ENCODE measurements around the gene GABRG3.

The GABRG3 gene

DNA sequence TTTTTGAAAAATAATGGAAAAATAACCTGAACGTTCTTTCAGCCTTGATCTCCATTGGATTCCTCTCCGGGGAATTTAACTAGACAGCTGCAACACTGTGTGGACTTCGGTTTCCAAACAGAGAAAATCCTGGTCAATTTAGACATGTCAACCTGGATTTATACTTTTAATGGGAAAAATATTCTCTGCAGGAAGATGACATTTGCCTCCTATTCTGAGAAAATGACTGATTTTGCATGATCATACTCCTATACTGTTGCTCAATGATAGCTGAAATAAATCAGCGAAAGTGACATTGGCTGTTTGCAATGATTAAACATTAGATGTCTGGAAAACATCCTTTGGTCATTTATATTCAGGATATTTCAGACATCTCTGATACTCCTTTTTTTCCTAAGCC lies 94.8 kb downstream of the GABRG3 start:
- DNase-seq, result no peak

DNA sequence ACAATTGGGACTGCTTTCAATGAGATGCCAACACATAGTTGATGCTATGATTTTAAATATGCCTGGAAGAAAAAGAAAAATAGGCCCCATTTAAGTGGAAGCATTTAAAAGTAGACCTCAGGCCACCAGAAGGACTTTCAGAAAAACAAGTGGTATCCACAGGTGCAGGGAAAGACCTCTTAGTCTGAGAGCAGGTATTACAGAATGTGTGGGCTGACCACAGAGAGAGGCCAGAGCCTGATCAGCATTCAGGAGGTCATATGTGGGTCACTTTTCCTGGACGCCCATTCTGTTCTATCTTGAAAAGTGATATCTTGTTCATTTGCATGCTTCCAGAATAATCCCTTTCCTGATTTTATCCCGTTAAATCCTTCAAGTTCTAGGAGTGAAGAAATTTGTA lies 95.5 kb downstream of the GABRG3 start:
- no peak for DNase-seq

DNA sequence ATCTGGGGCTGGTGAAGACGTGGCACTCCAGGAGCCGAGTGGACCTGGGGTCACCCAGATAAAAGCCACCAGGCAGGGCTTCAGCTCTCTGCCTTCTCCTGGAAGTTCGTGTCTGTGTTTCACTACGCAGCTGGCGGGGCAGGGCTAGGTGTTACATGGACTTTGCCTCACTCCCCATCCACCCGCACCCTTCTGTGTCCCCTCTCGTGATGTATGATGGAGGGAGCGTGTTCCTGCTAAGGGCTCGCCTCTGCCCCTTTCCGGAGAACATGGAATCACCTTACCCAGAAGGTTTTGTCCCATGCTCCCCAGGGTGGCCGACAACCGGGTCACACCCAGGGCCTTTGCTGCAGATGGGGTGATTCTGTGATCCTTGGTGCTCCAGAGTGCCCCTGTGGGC lies 96.2 kb downstream of the GABRG3 start:
- DNase-seq, result no peak

DNA sequence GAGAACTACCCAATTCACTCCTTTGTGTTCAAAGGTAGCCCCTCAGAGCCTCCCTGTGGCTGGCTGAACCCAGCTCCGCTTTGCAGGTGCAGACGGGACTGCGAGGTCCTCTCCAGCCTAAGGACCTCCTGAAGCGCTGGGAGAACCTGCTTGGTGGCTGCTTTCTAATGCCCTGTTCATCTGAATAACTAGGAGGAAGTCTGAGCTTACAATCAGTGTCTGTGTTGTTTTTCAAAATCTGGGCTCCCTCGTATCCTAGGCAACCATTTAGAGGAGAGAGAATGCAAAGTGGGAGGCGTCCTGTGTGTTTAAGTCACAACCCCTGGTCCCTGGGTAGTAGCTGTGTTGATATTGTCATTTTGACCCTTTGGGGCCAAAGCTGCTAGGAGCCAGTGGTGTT lies 99.9 kb downstream of the GABRG3 start:
- DNase-seq, result peak; percentile 62

DNA sequence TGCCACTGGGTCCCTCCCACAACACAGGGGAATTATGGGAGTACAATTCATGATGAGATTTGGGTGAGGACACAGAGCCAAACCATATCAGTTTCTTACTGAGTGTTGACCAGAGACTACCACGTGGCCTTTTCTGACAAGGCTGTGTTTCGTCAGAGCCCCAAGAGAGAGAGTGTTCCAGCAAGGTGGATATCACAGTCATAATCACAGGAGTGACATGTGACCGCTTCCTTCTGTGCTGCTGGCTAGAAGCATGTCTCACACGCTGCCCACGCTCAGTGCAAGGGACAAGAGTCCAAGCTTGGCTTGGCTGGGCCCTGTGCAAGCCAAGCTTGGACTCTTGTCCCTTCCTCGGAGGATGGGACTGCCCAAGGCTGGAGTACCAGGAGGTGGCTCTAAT lies 103.2 kb downstream of the GABRG3 start:
- DNase-seq, result no peak

DNA sequence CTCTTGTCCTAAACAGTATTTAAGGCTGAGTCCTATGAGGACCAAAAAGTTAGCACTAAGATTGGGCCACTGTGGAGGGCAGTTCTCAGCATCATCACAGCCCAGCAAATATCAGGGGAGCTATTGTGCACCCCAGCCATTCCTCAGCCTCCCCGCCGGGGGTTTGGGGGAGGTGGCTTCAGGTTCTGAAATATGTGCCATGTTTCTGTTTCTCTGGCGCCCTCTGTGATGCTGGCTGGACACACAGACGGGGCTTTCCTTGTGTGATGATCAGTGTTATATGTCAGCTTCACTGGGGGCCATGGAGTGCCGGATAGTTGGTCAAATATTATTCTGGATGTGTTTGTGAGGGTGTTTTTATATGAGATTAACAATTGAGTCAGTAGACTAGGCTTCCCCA lies 106.8 kb downstream of the GABRG3 start:
- no peak for DNase-seq

DNA sequence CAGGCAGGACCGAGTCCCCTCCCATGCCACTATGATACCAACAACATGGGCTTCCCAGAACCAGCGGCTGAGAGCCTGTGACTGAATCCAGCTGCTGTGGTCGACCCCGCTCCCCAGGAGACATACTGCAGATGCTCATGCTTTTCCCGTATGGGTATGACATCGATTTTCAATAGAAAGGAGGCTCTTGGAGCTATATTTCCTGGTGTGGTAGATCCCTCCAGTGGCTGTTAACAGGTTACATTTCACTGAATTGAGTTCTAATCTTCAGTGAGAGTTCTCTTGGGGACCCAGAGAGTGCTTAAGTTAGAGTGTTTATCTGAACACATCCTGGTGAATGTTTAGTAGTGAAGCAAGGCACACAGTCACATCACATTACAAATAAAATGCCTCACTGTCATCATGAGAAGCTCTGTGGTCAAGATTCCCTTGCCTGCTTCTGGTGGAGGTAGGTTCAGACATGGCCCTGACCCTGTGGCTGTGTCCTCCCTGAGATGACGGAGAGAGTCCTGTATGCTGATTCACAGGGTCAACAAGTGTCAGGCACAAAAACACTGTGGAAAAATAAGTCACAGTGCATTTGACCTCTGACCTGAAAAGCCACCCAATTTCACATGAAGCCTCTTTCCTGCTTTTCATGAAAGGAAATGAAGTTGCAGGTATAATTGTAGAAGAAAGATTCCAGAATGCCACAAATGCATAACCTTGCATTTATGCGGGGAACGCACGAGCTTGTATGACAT lies 110.9 kb downstream of the GABRG3 start:
- DNase-seq, result no peak

DNA sequence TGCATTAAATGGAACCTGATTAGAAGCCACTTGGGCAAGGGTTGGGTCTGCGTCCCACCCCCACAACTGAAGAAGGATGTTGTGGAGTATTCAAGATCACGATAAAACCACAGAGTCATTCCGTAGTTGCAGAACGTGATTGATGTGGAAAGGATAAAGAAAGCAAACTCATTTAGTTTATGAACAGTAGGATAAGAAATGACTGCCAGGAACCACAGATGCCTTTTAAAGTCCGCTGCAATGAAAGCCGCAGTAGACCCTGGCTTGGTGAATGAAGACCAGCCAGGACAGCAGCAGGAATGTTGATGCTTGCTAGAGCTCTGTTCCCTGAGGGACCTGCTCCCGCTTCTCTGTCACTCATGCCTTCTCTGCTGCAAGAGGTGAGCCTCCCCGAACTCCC lies 111.5 kb downstream of the GABRG3 start:
- DNase-seq, result no peak

DNA sequence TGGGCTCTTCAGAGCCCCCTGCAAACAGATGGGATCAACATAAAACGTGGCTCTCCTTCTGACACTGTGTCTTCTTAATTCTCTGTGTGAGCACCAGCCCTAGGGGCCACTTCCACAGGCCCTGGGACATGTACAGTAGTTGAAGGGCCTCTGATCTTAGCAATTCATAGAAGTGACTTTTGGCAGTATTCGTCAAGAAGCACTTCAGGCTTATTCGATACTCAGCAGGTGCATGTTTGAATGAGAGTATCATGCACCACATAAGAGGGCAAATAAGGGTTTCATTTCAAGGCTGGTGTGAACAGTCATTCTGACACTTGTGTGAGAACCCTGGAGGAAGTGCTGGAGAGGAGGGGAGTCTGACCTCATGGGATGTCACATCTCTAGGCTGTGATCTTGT lies 113.9 kb downstream of the GABRG3 start:
- DNase-seq, result peak; percentile 94

DNA sequence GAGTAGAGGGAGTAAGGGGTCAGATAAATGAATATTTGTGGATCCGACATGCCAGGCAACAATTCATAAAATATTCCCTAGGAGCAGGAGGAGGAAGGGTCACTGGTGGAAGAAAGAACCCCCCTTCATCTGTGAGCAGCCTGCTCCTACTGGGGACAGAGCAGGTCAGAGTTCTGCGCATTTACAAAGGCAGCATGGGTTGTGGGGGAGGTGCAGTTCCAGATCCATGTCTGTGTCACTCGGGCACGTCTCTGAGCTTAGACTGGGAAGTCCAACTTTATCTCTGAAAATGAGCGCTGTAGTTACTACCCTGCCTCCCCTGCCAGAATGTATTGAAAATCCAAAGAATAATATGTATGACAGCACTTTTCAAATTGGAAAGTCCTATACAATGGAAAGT lies 115.2 kb downstream of the GABRG3 start:
- DNase-seq, result no peak

DNA sequence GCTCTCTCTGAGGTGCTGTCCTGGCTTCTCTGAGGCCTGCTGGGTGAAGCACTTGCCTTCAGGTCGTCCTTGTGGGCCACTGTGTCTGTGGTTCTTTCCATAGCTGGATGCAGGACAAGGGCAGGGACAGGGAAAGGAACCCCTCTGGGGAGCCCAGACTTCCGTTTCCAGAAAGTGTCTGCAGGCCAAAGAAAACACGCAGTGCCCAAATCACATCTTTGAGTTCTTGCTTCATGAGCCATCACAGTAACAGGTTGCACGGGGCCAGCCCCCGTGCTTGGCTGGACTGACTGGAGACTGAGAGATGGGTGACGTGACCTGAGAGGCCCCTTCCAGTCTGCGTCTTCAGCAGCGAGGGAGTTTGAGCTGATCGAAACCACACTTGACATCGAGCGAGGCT lies 115.8 kb downstream of the GABRG3 start:
- DNase-seq, result no peak

DNA sequence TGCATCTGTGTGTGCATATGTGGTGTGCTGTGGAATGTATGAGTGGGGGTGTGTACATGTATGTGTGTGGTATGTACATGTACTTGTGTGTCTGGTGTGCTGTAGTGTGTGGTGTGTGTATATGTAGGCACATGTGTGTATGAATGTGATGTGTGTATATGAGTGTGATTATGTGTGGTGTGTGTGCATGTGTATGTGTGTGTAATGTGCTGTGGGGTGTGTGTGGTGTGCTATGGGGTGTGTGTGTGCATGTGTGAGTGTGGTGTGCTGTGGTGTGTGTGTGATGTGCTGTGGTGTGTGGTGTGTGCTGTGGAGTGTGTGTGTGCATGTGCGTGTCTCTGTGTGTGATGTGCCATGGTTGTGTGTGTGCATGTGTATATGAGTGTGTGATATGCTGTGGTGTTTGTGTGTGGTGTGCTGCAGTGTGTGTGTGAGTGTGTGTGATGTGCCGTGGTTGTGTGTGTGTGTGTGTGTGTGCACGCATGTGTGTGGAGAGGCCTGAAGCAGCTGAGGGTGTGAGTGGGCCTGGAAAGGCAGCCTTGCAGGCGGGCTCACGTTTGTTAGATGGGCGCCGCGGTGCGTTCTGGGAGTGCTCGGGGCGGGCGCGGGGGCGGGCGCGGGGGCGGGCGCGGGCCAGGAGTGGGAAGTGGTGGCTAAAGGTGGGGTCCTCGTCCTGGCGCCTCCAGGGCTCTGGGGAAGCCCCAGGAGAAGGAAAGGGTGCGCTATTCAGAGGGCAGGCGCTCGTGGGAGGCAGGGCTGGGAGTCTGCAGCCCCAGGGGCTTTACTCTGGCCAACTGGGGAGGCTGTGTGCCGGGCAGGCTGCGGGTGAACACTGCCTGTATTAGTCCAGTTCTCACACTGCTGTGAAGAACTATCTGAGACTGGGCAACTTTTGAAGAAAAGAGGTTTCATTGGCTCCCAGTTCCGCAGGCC lies 116.9 kb downstream of the GABRG3 start:
- no peak for DNase-seq

DNA sequence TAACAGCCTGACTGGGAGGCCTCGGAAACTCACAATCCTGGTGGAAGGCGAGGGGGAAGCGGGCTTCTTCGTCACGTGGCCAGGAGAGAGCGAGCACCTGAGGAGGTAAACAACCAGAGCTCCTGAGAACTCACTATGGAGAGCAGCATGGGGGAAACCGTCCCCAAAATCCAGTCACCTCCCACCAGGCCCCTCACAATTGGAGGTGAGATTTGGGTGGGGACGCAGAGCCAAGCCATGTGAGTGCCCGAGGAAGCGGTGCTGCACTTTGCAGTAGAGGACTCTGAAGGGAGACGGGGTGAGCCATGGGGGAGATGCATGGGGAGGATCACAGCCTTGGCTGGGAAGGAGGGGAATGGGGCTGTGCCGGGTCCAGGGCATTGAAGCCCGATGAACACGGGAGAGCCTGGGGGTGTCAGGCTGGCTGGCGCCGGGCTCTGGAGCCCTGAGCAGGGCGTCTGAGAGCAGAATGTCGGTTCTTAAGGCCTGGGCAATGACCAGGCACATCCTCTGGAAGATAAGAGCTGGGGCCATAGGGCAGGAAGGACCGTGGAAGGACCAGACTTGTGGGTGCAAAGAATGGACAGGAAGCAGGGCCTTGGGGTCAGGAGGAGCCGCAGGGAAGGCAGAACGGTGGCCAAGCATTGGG lies 117.7 kb downstream of the GABRG3 start:
- no peak for DNase-seq

DNA sequence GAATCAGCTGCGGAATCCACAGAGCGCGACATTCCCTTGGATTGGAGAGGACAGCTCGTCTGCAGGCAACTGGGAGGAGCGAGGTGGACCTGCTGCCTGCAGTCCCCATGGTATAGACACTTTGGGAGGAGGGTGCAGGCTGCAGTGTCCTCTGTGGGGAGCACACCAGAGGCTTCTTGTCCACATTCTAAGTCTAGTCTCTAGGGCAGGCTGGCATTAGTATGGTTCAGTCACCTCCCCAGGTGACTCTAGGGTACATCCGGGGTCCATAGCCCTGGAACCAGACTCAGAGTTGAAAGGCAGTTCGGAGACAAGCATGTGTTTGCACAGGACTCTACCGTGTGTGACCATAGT lies 118.2 kb downstream of the GABRG3 start:
- DNase-seq, result no peak

DNA sequence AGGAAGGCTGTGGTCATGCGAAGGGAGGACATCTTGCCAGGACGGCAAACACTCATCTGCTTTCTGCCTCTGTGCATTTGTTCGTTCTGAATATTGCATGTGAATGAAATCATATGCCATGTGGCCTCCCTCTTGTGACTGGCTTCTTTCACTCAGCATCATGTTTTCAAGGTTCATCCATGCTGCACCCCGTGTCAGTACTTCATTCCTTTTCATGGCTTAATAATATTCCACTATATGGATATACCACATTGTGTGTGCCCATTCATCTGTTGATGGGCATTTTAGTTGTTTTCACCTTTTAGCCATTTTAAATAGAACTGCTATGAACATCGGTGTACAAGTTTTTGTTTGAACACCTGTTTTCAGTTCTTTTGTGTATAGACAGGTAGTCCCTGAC lies 118.7 kb downstream of the GABRG3 start:
- no peak for DNase-seq

DNA sequence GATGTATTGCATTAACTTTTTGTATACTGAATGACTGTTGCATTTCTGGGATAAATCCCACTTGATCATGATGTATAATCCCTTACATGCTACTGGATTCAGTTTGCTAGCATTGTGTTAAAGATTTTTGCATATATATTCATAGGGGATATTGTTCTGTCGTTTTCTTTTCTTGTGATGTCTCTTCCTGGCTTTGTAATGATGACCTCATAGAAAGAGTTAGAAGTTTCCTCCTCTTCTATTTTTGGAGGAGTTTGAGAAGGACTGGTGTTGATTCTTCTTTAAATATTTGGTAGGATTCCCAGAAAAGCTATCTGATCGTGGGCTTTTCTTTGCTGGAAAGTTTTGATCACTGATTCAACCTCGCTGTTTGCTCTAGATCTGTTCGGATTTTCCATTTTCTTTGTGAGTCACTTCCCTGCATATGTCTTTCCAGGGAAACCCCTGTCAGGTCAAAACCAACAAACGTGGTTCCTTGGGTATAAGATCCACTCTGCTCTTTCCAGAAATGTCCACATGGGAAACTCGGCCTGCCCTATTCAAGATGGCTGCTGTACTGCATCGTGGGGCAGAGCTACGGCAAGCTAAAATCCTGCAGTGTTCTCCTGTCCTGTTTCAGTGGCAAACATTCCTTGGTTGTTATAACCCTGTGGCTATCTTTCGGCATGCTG lies 120.4 kb downstream of the GABRG3 start:
- no peak for DNase-seq

DNA sequence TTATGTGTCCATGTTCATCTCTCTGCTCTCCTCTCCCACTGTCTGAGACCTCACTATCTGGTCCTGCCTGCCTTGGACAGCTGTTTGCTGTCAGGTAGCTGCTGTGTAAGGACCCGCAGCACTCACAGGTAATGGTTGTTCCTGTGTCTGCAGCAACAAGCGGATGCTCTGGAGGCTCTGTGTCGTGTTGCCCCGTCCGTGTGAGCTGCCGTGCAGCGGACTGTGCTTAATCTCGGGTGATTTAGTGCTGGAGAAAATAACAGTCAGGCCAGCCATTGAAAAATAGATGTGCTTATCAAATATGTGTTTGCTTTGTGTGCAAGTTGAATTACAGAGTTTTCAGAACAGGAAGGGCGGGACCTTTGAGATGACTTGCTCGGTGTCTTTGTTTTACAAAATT lies 121.4 kb downstream of the GABRG3 start:
- no peak for DNase-seq

DNA sequence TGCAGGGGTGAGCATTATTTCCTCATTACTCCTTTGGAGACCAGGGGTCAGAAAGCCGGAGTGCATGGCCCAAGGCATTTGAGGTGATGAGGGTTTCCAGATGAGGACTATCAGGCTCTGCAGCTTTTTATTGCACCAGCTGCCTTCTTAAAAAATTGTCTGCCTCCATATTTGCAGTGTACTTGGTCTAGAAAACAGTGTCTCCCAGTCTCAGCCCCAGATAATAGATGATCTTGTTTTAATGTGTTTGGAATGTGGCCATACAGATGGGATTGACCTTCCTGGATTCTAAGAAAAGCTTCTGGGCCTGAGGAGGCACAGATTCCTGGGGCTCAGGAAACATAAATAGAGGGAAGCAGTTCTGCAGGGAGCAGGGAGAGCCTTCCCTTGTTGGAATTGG lies 123.3 kb downstream of the GABRG3 start:
- no peak for DNase-seq

DNA sequence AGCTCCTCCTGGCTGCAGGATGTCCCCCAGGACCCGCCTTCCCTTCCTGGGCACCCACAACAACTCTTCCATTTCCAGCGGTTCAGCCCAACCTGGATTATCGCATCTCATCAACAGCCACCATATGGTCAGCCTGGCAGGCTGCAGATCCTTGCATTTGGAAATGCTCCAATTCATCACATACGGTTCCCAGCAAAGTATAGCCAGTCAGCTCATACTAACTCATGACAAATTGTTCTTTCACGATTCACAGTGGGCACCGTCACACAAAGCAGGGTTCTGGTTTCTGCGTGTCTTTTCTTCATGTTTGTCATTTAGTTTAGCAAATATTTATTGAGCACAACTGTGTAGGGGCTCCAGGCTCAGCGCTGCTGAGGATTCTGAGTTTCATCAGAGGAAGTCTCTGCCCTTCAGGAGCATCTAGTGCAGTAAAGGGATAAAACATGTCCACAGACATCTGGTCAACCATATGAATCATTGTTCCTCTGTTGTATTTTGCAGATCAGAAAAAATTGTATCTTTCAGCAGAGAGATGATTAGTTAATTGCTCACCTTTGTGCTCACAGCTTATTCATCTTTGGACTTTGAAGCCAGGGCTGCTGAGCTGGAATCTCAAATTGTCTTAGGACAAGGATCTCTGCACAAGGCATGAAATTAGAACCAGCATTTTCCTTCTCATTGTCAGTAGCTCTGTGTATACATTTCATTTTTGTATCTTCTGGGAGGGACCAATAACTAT lies 125.1 kb downstream of the GABRG3 start:
- DNase-seq, result no peak

DNA sequence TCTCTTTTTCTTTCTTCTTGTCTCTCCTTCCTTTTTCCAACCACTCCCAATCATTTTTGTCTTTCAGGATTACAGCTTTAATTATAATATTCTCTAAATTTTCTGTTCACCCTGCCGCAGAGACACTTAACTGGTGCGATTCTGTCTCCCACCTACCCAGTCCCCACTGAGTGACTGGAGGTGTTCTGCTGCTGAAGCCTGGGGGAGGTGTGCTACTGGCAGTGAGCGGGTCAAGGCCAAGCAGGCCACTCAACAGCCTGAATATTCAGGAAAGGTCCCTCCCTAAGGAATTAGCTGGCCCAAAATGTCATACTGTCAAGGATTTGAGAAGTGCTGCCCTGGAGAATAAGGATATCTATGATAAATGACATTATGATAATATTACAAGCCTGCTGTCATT lies 126.5 kb downstream of the GABRG3 start:
- no peak for DNase-seq

DNA sequence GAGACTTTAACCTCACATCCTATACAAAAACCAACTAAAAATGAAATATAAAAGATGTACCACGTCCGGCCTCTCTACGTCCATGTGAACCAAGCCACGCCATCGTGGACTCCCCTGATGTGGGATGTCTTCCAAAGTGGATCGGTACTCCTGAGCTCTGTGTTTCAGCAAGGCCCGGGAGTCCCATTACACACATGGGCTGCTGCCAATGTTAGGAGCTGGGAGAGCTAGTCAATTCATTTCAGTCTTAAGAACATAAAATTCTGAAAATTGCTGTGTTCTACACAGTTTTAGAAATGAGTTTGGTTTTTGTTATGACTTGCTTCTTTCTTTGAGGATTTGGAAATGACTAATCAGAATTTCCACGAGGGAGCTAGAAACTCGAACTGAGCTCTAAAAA lies 131.0 kb downstream of the GABRG3 start:
- DNase-seq, result no peak

DNA sequence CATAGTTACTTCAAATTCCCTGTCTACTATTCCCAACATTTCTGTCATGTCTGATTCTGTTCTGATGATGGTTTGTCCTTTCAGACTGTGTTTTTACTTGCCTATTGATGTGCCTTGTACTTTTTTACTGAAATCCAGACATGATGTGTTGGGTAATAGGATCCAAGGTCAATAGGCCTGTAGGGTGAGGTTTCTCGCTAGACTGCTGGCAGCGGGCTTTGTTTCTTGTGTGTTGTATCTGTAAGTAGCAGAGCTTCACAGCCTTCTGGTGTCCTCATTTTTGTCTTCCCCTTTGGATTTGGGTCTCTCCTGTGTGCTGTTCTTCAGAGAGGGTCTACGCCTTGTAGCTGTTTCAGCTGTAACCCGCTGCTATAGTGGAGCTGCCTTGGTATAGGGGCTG lies 140.3 kb downstream of the GABRG3 start:
- no peak for DNase-seq

DNA sequence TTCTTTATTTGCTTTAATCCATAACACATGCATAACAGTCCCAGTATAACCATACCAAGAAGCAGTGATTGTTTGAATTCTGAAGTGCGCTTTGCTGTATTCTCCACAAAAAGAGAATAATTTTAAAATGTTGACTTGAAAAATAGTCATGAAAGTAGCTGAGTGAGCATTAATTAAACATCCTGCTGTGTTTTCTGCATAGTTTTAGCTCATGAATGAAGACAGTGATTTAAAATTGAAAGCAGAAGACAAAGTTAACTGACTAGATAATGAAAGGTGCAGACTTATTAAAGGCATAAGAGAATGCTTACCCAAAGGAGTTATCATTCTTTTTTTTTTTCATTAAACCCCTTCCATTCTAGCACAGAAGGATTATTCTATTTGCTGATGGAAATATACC lies 143.5 kb downstream of the GABRG3 start:
- no peak for DNase-seq

Measured in DMS79 (cell line).